Measurements from ENCODE around the gene KCND2.
"Not testable (repeated sequence)": the region's sequence is repeated elsewhere in the genome, so short reads cannot be mapped to it uniquely, and the experiment has no call there.

Gene KCND2

DNA sequence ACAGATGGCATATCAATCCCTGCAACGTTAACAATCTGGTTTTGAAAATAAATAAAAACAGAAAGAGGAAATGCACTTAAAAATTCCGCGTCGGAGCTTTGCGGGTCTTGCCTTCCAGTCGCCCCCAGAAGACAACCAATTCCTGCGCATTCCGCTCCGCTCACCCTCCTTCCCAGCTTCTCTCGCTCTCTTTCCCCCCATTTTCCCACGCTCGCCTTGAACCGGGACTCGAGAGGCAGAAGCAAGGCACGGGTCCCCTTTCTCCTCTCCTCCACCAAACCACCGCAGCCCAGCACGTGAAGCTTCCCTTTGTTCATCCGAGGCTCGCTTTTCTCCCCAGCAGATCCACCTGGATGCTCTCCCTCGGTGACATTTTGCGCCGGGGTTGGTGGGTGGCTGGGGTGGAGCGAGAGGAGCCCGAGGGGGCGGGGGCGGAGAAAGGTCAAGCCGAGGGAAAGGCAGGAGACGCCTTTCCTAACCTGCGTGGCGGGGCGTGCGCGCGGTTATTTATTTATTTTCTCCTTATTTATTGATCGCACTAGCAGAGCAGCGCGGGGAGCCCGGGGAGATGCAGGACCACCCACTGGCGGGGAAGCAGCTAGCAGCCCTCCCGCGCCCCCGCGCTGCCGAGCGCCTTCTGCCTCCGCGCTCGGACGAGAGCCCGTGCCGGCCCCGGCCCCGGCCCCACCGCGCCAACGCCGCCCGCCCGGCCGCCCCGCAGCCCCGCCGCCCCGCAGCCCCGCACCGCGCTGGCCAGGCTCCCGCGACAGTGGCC is at the start of gene KCND2:
Gene KCND2, plus strand, starts transcription at position 475 of the 775 bp plus-strand sequence.
- no peak for DNase-seq (ENCODE audit: low read depth in 2 of 2)

DNA sequence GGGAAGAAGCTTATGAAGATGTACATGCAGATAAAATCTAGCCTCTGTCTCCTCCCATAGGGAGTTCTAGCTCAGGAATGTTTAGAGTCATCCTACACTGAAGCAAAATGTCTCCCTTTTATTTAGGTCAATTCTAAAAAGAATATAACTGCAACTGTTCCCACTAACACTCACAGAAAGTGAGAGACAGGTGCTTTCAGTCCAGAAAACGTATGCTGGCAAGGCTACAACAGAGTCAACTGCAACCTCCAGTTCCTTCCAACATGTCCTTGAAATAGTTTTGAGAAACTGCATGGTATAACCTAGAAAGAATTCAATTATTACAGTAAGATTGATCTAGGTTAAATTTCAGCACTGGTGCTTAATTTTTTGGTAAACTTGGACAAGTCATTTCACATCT is 46.8 kb upstream of the KCND2 start:
- no peak for DNase-seq (ENCODE audit: low read depth in 2 of 2)

DNA sequence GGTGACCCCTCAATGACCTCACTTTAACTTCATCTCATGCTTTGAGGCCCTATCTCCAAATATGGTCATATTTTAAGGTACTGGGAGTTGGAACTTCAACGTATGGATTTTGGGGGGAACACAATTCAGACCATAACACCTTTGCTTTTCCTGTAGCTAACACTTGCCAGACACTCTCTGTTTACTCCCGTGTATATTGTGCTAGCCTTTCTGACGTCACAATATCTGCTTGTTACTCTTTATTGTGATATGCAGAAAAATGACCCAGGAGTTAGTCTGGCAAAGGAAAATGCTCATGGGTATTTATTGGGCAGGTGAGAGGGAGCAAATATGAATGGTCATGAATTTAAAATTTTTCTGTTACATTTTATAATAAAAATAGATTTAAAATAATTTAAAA is 45.7 kb upstream of the KCND2 start:
- no peak for DNase-seq (ENCODE audit: low read depth in 2 of 2)

DNA sequence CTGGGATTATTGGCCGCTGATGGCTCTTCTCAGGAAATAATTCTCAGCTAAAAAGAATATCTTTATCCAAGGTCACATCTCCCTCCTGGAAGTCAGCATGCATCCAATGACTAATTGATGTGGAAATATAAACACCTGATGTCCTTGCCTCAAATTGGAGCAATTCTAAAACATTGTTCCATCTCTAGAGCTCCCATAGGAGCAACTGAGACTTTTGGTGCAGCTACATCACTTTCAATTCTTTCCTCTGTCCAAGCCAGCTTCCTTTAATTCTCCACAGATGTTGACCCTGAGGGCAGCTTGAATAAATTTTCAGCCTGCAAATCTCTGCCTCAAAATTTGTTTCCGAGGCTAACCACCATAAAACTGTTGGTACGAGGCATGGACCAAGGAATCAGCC is 43.9 kb upstream of the KCND2 start:
- no peak for DNase-seq (ENCODE audit: low read depth in 2 of 2)

DNA sequence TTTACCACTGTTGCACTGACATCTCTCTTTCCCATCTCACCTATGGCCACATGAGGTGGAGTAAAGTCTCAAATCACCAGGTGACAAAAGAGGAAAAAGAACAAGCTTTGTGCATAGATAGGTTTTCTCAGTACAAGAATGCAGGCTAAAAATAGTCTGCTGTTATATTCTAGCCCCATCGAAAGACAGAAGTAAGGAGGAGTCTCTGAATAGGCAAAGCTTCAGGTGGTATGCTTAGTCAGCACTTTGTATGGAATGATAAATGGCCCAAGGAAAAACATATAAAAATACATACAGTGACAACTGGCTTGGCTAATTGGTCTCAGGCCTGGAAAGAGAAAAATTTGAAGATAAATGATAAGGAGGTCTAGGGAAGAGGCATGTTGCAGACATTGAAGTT is 39.6 kb upstream of the KCND2 start:
- no peak for DNase-seq (ENCODE audit: low read depth in 2 of 2)

DNA sequence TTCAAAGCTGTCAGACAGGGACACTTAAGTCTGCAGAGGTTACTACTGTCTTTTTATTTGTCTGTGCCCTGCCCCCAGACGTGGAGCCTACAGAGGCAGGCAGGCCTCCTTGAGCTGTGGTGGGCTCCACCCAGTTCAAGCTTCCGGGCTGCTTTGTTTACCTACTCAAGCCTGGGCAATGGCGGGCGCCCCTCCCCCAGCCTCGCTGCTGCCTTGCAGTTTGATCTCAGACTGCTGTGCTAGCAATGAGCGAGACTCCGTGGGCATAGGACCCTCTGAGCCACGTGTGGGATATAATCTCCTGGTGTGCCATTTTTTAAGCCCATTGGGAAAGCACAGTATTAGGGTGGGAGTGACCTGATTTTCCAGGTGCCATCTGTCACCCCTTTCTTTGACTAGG is 32.6 kb upstream of the KCND2 start:
- not testable (repeated sequence) for DNase-seq (ENCODE audit: low read depth in 2 of 2)

DNA sequence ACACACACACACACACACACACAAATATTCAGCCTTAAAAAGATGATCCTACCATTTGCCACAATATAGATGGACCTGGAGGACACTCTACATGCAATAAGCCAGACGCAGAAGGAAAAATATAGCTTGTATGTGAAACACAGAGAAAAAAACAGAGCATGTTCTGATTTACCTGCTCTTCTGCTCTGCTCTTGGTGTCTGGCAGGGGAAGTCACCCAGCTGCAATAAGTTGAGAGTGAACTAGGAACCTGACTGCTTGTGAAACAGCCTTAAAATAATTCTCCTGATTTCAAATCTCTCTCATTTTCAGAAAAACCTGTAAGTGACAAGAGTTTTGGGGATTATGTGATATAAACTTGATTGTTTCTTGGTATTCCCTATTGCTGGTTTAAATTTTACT is 31.0 kb upstream of the KCND2 start:
- DNase-seq (ENCODE audit: low read depth in 2 of 2), result no peak

DNA sequence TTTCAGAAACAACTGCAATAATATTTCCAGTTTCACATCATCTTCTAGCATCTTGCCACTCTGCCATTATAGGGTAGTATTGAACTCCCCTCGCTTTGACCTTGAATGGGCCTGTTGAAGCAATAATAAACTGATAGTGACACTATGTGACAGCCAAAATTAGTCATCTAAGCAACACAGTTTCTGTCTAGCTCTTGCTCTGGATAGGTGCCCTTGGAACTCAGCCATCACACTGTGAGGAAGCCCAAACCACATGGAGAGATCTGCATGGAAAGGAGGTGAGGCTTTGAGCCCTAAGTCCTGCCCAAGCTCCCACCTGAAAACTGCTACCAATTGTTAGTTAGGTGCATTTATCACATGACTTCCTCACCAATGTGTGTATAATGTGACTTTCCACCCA is 18.1 kb upstream of the KCND2 start:
- no peak for DNase-seq (ENCODE audit: low read depth in 2 of 2)

DNA sequence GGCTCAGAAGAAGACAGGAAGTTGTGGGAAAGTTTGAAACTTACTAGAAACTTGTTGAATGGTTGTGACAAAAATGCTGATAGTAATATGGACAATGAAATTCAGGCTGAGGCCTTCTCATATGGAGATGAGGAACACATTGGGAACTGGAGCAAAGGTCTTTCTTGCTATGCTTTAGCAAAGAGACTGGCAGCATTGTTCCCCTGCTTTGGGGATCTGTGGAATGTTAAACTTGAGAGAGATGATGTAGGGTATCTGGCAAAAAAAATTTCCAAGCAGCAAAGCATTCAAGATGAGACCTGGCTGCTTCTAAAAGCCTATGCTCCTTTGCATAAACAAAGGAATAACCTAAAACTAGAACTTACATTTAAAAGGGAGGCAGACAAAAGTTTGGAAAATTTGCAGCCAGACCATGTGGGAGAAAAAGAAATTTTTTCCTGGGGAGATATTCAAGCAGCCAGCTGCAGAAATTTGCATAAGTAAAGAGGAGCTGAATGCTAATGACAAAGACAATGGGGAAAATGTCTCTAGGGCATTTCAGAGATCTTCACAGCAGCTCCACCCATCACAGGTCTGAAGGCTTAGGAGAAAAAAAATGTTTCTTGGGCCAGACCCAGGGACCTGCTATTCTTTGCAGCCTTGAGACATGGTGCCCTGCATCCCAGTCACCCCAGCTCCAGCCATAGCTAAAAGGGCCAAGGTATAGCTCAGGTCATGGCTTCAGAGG is 16.5 kb upstream of the KCND2 start:
- DNase-seq (ENCODE audit: low read depth in 2 of 2), result no peak

DNA sequence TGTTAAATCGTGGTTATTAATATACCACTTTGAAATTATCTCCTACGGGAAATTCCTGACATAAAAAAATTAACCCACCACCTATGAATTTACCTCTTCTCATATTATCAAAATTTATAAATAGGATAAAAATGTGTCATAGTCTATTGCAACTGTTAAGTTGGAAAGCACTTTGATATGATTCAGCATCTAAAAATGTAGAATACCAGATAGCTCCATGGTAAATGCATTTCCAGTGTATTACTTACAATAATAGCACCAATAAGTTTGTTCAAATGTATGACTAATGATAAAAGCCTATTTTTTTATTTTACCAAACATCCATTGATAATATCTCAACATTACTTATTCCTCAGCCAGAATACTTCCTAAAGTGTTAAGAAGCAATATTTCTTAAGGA is 13.6 kb upstream of the KCND2 start:
- no peak for DNase-seq (ENCODE audit: low read depth in 2 of 2)

DNA sequence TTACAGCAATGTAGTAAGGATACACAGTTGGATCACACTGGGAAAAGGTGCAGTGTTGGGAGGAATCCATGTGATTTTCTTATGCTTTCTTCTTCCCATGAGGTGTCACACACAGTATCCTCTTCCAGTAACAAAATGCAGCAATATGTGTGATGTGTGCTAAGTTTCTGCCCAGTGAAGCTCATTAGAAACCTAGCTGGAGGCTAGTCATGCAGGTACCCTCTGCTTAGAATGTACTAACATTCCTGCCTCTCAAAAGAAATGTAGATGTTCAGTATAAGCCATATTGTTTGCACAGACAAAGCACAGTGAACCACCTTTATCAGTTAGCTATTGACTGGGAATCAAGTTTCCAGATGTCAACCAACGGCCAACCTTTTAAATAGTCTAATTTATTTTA is 12.9 kb upstream of the KCND2 start:
- no peak for DNase-seq (ENCODE audit: low read depth in 2 of 2)

DNA sequence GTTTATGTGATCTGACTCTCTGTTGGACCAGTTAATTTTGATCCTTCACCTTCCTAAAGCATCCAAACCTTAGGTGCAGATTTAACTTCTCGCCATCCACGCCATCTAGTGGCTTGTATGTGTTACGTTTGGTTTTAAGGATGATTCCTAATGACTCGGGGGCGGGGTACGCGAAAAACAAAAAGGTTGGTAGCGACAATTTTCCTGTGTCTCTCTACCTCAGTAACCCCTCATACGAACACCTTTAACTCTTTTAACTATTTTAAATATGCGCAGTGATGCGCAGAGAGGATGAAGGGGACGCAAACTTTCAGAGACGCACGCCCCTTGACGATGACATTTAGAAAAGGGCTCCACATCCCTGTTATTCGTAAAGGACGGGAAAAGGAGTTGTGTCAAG is 714 bp upstream of the KCND2 start:
- DNase-seq (ENCODE audit: low read depth in 2 of 2), result no peak

DNA sequence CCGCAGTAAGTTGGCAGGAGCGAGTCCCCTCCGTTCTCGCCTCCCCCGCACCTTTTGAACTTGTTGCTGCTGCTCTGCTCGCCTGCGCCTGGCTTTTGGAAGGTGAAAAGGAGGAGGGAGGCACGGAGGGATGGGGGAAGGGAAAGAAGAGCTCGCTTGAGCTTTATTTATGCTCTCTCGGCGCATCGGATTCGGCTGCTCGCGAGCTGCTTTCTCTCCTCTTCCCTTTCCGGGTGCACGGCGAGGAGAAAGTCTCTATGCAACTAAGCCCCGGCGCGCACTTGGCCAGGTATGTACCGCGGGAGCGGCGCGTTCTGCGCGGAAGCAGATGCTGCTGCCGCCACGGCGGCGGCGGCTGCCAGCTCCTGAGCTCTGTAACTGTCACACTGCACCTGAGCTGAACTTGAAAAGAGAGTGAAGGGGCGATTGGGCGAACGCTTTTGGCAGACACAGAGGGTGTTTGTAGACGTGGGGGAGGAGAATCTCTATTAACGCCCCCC is 551 bp downstream of the KCND2 start:
- DNase-seq (ENCODE audit: low read depth in 2 of 2), result no peak

DNA sequence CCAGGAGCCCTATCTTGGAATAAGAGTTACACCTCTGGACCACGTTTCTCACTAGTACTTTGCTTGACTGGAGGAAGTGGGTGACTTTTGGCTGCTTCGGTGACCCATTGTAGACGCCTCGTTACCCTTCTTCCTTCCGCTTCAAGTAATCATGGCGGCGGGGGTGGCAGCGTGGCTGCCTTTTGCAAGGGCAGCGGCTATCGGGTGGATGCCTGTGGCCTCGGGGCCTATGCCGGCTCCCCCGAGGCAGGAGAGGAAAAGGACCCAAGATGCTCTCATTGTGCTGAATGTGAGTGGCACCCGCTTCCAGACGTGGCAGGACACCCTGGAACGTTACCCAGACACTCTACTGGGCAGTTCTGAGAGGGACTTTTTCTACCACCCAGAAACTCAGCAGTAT is 1.5 kb downstream of the KCND2 start:
- DNase-seq (ENCODE audit: low read depth in 2 of 2), result no peak

DNA sequence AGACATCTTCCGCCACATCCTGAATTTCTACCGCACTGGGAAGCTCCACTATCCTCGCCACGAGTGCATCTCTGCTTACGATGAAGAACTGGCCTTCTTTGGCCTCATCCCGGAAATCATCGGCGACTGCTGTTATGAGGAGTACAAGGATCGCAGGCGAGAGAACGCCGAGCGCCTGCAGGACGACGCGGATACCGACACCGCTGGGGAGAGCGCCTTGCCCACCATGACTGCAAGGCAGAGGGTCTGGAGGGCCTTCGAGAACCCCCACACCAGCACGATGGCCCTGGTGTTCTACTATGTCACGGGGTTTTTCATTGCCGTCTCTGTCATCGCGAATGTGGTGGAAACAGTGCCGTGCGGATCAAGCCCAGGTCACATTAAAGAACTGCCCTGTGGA is 1.9 kb downstream of the KCND2 start:
- no peak for DNase-seq (ENCODE audit: low read depth in 2 of 2)

DNA sequence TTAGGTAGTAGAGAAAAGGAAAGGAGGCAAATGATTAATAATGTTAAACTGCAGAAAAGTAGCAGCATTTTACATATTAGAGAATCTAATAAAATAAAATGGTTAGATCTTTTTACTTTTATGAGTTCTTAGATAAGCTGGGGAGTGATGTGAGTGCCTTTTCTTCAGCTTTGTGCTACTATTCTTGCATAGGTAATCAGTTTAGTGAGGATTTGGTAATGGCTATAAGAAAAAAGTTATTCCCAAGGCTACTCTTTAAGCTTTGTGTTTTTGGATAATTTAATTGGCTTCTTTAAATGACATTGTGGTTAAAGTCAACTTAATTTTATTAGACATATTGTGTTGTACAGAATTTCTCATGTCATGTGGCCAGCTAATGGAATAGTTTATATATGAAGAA is 3.7 kb downstream of the KCND2 start:
- DNase-seq (ENCODE audit: low read depth in 2 of 2), result no peak

DNA sequence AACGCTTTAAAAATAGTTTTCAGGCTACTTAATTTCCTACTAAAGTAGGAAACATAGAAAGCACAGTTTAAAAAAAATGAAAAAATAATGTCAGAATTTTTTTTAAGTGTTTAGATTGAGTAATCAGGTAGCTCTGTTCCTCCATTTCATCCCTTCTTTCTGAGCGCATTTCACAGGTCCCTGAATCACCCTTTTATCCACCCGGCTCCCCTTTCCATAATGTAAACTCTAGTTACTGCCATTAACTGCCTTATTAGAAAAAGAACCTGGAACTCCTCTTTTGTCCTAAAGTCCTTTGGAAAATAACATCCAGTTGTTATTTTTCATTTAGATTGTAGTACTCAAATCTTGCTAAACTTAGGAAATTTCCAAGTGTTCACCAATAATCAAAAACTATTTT is 5.8 kb downstream of the KCND2 start:
- no peak for DNase-seq (ENCODE audit: low read depth in 2 of 2)

DNA sequence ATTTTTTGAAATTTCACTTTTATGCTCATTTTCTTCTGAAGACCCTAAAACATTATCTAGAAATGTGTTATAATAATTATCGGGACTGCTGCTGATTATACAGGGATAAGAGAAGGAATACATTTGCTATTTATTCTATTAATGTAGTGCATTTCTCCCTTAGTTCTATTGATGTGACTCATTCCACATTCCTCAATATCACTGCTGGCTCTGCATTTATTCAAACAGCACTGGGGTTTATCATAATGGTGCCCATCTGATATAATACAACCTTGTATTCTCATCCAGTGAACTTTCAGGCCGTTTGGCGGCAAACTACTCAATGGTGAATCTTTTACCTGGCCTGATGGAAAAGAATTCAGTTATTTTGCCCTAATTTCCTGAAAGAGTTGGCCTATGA is 7.8 kb downstream of the KCND2 start:
- no peak for DNase-seq (ENCODE audit: low read depth in 2 of 2)

DNA sequence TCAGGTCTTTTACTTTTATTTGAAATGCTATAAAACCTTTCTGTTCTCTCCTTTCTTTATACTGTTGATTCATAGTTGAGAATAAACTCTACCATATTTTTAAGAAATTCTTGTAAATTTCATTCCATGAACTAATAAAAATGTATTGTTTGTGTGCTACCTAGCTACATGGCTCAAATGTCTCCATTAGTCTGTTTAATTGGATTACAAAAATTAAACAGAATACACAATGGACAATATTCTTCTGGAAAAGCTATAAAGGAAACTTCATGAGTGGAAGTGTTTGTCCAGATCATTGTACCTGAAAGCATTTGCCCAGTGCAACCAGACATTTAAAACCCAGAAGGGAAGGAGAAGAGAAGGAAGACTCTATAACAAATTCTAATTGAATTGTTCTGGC is 20.1 kb downstream of the KCND2 start:
- no peak for DNase-seq (ENCODE audit: low read depth in 2 of 2)

DNA sequence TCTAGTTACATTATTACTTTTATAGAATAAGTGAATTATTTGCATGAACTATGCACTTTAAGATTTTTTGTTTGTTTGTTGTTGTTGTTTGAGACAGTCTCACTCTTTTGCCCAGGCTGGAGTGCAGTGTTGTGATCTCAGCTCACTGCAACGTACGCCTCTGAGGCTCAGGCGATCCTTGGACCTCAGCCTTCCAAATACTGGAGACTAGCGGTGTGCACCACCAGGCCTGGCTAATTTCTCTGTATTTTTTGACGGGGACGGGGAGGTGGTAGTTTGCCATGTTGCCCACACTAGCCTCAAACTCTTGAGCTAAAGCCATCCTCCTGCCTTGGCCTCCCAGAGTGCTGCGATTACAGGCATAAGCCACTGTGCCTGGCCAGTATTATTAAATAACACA is 29.2 kb downstream of the KCND2 start:
- no peak for DNase-seq (ENCODE audit: low read depth in 2 of 2)

DNA sequence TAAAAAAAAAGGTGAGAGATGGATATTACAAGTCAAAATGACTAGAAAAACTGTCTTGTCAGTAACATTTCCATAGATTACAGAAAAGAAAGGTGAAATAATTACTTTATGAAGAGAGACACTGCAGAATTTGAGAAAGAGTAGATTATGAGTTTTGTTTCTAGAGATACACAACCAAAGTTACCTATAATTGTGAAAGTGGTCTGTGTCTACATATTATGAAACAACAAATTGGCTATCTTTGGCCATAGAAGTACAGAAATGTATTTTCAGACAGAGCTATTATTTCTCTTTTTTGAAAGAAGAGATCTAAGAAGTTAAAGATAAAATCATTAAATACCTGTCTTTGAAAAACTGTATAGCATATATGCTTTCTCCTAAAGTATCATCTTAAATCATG is 30.1 kb downstream of the KCND2 start:
- no peak for DNase-seq (ENCODE audit: low read depth in 2 of 2)

DNA sequence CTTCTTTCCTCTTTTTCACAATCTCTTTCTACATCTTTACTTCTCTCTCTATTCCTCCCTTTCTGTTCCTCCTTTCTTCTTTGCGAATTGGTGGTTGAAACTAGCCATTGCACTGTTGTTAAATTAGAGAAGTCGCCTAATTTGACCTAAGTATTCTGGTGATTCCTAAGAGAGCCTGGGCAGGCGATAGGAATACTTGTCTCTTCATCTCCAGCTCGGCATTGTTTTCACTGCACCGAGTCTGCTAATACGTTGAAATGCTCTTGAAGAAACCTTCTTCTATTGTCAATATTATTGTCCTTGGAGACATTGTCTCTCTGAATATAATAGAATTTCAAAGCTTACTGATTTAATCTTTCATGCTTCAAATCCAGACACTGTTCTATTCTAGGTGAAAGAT is 31.7 kb downstream of the KCND2 start:
- DNase-seq (ENCODE audit: low read depth in 2 of 2), result no peak

DNA sequence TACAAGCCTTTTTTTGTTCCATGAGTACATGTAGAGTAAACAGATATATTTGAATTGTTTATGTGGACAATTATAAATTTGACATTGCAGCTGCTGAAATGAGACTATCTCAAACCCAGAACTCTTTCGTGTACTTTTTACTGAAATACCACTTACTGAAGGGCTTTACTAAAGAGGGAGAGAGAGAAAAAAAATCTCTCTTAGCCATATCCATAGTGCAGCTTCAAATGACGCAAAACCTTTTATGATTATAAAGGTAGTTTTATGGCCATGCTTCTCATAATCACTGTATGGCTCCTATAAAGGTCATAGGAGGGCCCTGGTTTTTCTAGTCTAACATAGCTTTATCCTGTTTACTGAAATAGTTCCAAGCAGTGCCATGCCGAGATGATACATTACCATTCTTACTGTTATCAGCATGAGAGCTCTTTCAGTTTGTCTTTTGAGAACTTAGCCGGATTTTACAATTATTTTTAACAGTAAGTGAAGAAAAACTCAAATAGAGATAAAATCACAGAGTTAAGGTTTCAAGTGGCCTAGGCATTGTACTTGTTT is 35.1 kb downstream of the KCND2 start:
- DNase-seq (ENCODE audit: low read depth in 2 of 2), result no peak
